ENCODE measurements around the gene FBXL4.
A peak's percentile ranks its signal among the peaks of the same experiment; 100 is the strongest.

Gene FBXL4

DNA sequence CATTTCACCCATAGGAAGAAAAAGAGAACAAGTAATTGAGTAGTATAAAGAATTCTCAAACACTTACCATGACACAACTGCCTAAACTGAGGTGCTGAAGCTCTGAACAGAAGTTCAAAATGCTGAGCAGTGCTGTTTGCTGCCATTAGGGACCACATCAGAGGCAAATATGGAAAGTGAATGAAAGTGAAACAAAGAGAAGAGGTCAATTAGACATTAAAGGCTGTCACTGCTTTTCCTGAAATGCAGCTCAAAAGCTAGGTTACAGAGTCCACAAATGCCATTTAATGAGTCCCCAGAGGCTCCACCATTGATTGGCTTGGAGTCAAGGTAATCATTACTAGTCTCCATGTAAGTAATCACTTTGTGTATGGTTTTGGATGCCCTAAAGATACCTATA, 67.3 kb downstream of the FBXL4 start:
- DNase-seq (ENCODE audit: low read depth): no peak

DNA sequence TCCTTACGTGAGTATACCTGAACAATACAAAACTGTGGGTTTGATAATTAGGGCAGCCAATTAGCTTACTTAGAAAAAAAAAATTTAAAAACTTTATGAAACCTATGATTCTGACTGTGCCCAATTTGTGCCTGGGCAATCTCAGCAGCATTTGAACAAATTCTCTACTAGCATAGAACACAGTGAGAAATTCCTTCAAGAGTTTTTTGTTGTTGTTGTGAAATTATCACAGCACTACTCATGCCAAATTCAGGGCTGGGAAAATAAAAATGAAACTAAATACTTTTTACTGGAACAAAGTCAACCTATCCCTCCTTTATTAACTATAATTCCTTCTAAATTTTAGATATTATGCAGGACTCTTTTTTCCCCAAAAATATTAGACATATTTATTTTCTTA, 70.5 kb downstream of the FBXL4 start:
- DNase-seq (ENCODE audit: low read depth): no peak

DNA sequence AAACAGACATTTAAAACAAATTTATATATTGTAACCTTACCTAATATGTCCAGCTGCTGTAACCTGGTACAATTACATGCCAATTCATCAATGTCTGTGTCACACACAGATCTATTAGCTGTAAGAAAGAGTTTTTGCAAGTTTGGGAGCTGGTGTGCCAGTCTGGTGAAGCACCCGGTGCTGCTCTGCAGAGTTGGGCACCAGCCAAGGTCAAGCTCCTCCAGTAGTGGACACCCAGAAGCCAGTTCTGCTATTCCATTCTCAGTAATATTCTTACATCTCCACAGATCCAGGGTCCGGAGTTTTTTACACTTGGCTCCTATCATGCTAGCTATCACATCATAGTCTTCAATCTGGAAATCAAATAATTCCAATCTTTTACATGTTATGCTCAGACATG, 72.4 kb downstream of the FBXL4 start:
- DNase-seq (ENCODE audit: low read depth): no peak

DNA sequence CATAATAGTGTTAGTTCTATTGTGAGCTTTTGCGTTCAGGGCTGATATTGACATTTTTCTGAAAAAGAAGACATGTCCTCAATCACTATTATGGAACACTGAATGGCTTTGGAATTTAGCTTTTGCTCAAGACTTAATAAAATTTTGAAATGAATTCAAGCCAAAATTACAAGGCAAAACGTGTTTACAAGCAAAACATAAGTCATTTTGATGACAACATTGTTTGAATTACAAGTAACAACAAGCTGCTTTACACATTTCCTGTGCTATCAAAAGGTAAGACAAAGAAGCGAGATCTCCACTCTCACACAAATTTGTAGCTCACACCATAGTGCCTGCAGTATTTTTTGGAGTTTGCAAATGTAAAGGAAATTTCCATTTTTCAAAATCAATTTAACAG, 75.9 kb downstream of the FBXL4 start:
- no peak for DNase-seq (ENCODE audit: low read depth)

DNA sequence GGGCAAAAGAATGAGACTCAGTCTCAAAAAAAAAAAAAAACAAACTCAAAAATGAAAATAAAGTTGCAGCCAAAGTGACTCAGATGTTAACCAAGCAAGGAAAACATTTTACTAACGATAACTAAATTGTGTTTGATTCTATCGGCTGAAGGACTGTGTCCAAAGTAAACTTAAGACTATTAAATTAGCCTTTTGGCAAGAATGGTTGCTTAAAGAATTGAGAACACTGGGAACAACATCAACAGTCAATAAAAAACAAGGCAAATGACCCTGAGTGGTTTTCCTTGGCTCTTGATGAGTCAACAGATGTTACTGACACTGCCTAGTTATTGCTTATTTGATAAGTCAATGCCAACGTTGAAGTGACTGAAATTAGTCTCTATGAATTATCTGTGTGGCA, 76.7 kb downstream of the FBXL4 start:
- no peak for DNase-seq (ENCODE audit: low read depth)

DNA sequence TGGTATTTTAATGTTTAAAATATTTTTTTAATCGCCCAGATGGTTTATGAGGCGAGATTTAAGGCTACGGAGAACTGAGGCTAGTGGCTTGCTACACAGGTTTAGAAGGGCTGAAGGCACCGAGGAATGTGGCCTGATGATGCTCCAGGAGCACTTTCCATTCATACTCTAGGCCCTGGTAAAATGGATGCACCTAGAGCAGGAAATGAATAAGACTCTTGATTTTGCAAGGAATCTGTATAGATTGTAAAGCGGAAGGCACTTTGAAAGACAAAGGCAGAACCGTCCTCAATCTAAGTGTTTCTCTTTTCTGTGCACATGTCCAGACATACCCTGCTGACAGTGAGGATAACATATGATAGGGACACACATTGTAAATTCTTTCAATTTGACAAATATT, 83.2 kb downstream of the FBXL4 start:
- no peak for DNase-seq (ENCODE audit: low read depth)

DNA sequence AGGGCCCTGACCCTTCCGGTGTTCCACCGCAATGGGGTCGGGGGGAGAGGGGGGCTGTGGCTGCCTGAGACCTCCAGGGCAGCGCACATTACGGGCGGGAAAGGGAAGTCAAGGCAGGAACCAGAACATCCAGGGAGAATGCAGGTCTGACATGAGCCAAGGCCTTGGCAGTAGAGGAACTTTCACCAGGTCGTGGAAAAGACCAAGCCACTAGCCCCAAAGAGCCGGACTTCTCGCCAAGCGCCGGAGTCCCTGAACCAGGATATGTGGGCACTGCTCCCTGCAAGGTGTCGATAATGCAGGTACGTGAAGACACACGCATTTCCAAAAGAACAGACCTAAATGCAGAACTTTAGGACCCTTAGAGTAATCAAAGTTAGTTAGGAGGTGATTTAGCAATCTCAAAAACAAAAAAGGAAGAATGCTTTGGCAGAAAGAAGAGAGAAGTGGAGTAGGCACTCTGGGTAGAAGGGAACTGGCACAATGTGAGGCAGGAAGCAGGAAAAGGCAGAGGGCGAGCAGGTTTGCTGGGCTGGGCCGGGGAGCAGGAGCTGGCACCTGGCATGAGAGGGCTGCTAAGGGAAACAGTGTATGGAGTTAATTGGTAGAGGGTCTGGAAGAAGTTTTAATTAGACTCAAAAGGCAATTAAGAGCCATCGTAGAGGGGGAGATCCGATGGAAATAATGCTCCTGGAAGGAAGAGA, 99.1 kb downstream of the FBXL4 start:
- DNase-seq (ENCODE audit: low read depth): no peak

DNA sequence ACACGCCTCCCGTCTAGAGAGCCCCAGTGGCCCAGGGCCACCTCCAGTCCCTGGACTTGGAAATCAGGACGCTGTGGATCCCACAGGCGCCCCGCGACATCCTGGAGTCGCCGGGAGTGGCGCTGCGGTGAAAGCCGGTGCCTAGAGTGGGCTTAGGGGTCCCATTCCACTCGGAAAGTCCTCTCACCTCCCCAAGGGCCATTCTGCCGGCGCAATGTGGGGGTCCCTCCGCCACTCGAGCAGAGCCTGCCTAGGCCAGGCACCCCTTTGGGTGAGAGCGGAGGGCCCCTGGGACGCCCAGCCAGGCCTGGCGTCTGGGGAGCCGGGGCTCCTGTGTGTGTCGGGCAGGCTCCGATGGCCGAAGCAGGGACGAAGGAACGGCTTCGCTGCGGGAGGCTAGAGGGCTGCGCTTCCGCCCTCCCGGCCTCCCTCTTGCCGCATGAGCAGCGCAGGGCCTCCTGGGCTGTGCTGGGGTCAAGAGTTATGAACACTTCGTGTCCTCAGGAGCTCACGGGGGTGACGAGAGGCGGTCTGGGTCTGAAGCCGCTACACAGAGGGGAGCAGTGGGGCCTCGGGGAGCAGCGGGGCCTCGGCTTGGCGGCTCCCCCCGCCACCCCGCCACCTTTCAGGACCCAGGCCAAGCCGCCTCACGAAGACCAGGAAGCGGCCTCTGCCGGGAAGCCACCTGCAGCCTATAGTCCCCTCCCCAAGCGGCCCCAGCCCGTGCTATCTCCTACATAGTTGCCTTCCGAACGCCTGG, 99.8 kb downstream of the FBXL4 start:
- DNase-seq (ENCODE audit: low read depth): peak; percentile 14

DNA sequence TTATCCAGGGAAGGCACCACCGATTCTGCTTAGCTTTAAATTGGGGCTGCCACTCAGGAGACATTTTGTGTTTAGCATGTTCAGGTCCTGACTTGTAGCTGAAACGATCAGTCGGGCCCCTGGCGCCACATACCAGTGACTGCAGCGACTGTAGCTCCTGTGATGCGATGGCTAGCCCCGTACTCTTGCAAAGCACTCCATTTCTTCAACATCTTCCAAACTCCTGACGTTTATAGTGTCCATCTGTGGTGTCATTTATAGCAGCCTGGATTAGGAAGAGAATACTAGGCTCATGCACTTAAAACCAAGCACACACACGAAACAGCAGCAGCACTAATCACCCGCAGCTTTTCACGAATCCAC, 100.3 kb downstream of the FBXL4 start:
- DNase-seq (ENCODE audit: low read depth): no peak

DNA sequence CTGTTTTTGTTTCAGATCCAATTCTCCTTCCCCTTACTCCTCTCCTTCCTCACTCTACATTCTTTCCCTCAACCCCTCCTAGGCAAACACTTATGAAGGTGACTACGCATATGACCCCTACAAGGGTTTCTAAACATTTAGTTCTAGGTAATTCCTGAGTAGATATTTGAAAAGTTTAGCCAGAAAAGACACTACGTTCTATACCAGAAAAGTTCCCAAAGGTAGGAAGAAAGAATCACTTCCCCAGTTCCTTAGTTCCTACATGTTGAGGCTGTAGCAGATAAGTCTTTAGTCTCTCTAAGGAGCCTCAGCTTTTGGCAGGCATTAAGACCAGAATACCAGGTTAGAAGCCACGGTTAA, 101.7 kb downstream of the FBXL4 start:
- DNase-seq (ENCODE audit: low read depth): no peak

DNA sequence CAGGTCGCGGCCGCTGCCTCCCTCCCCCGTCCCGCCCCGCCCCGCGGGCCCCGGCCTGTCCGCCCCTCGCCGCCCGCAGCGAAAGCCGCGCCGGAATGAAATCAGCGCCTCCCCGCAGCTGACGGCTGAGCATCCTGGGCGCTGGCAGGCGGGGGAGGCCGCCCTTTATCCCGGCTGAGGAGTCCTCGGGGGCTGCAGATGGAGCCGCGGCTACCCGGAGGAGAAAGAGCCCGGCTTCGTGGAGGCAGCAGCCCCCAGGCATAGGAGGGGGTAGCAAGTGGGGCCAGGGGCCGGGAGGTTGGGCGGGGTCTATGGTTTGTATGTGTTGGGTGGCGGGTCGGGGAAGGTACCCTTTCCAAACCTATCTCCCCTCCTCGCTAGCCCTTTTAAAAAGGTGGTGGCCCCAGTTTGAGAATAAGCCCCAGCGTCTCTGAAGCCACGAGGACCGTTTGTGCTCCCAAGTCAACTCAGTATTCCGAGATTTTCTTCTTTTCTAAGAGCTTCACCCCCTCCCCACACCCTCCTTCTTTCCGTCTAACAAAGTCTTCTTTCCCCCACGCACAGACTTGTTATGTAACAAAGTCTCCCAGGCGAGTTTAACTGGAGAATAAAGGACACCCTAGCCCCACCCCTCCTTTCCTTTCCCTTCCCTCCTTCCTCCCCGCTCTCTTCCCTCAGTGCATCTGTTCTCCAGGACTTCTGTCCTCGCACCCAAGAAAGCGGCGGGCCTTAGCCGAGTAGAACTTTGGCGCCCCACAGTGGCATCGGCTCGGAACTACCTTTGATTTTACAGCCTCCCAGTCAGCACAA, 102.3 kb downstream of the FBXL4 start:
- peak; percentile 86 for DNase-seq (ENCODE audit: low read depth)

DNA sequence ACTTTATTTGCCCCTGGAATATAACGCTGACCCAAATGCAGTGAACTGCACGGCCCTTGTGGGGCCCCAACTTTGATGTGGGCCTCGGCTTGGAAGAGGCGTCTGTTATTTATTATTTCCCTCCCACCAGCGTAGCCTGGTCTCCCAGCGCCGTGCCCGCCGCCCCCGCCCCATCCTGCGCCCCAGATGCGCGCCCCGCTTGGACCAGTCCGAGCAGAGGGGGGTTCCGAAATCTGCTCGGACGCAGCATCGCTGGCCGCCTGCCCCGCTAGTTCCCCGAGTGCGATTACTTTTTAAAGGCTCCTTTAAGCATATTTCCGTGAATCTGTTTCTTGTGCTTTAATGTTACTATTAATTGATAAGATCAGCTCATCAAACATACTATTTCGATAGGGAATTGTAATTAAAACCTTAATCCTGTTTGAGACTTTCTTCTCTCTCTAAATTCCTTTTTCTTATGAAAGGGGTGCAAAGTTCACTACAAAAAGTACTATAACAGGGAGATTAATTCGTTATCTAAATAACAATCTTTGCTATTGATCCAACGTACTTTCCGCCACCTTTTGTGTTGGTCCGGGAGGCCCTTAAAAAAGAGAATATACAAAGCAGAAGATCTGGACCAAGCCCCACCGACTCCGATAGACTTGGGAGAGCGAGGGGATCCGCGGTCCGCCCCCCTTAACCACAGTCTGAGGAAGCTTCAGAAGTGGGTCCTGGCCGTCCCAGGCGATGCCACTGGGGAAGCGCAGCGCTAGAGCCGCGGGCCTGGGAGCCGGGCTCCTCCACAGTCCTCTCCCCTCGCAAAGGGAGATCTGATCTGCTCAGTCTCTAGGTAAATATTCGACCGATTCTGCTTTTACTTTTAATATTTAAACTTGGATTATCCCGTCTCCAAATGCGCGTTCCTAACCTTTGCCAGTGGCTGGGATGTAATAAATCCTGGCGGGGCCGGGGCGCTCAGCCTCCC, 103.2 kb downstream of the FBXL4 start:
- peak; percentile 17 for DNase-seq (ENCODE audit: low read depth)

DNA sequence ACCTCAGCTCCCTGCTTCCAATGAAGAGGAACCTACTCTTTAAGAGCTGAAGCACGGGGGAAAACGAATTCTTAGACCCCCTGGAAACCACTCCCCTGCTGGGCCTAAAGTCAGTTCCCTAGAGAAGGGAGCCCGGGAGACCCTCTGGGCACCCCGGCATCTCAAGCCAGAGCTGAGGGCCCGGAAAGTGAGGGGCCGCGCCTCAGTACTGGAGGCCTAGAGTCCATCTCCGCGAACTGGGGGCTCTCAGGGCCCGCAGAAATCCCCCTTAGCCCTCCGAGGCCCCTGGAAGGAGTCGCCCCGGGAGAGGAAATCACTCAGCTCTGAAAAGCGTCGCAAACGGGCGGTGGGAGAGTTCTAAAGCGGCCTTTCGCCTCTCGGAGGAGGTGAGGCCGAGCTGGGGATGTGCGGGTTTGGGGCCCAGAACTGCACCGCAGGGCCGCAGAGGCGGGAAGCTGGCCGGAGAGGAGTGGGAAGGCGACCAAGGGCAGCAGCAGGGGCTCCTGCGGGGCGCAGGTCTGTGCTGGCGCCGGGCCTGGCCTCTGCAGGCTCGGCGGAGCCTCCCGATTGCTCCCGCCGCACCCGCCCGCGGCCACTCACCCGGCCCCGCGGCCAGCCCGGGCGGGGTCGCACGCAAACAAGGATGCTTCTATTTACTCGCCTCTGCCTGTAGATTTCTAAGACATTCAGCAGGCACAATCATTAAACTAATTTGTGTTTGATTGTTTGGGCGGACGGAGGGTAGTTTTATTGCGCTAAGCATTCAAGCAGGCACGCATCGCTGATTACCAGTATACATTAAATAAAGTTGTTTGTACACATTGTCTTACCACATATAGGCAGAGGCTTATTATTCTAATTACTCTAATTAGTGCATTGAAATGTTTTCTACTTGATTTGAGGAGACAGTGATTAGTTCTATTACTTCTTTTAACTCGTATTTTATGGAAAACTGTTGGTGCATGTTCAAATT, 104.2 kb downstream of the FBXL4 start:
- DNase-seq (ENCODE audit: low read depth): no peak

DNA sequence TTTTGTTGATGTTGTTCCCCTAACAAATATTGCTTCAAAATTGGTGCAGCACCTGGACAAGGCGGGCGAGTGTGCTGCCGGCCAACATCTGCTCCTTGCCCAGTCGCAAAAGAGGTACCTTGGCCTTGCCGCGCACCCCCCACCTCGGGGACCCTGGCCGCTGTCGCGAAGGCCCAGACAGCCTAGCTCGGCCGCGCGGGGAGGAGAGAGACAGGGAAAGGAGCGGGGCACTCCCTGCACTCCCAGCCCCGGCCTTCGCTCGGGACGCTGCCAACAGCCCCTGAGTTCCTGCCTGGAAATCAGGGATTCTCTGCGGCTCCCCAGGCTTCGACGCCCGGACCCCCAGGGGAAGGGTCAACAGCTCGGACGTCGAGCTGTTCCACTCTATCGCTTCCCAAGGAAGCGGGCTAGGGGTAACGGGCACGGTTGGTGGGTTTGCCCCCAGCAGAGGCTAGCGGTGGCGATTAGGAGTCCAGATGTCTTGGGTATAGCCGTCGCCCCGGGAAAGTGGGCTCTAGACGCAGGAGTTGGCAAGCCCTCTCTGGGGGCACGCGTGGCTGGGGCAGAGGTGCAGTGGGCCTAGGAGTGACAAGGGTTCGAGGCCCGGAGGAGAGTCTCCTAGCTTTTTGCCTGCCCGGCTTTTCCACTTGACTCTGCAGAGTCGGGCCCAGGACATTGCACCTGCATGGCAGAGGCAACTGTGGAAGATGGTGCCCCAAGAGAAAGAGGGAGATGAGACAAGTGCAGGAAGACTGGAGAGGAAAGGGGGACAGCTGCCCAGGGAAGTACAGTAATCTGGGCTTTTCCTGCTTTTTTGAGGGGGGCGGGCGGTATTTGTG, 105.2 kb downstream of the FBXL4 start:
- DNase-seq (ENCODE audit: low read depth): no peak

DNA sequence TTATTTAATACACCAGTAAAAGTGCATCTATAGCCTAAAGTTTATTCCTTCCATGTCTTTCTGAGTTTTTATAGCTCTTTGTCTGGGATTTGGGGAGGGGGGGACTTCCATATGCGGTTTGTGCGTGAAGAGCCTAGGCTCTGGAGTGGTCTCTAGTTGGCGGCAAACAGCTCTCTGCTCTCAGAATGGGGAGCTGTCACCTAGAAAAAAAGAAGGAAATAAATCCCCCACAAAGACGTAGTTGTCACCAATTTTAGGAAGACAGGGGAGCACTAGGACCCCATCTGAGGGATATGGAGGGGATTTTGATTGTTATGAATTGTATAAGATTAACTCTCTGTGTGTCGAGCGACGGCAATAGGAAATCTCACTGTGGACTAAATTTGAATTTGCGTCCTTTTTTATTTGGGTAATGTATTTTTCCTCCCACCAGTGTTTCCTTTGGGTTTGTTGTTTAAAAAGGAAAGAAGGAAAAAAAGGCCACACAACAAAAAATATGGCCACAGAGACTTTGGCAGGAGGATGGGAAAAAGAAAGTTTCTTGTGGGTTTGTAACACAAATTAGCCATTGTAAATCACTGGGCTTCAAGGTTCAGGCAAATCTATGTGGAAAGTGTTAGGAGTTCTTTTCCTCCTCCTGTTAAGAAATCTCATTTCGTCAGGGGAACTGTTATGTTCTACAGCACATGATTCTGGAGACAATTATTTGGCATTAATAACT, 106.0 kb downstream of the FBXL4 start:
- no peak for DNase-seq (ENCODE audit: low read depth)

DNA sequence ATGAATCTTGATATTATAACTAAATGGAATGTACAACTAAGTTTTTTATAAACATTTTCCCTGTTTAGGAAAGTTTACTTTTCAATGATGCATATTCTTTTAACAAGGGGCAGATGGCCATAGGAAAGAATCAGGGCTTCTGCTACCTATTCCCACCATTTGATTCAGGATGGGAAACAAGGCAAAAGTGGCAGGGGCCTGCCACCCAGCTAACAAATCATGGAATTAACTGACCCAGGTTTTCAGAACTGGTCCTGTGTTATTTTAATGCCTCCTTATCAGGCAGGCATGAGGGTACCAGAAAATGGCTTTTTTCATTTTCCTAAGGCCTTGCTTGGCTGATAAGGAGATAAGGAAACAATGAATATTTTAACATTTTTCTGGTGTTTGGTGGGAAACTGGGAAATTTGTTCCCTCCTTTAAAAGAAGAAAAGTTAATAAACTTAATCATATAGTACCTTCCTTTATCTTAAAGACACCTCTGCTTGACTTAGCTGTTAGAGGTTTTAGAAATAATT, 106.7 kb downstream of the FBXL4 start:
- no peak for DNase-seq (ENCODE audit: low read depth)

DNA sequence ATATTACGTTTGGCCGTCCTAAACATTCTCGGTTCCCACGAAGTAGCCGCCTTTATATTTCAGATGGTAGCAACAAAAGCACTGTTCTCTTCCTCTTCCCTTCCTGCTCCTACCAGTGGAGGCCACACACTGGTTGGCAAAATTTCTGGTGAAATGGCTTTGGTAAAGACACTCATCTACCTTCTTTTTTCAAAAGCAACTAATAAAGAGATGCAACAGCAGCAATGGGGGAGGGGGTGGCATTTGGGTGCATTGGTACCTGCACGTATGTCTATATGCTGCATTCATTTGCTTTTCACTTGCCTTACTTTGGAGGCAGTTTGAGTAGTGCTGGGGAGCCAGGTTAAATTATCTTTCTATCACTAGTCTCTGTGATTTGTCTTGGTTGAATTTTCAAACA, 107.4 kb downstream of the FBXL4 start:
- DNase-seq (ENCODE audit: low read depth): no peak

DNA sequence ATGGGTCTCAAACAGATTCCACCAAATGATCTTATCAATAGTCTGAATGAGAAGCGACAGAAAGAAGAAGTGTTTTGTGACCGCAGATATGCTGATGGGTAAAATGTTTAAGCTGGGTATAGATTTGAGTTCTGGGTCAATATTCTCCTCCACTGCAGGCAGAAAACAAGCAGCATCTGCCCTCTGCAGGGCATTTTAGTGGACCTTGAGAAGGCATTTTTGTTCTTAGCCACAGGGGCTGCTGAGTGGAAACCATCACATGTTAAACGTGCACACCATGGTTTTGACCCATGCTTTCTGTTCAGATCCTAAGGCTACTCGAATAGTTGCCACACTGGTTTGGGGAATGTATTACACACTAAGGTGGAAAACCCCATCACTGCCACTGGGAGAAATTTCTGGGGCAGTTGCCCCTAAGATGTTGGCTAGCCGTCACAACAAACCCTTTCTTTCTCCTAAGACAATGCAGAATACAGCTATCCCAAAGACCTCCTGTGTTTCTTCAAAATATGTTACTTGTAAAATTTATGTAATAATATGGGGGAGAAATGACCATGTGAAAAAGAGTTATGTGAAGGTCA, 107.9 kb downstream of the FBXL4 start:
- DNase-seq (ENCODE audit: low read depth): peak; percentile 39

DNA sequence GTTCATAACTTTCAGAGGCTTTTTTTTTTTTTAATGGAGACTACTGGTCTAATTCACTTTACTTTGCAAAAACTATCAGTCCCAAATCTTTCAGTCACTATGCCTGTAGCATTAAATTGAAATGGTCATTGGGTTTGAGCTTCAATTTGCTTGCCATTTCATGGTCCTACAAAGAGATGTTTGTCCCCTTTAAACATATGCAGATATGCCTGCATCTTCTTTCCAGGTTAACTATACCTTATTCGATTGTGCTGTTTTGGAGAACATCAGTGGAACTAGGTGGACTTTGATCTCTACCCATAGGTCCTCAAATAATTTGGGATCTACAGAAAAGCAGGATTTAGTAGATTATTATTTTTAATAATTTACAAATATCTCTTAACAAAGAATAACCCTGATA, 108.8 kb downstream of the FBXL4 start:
- DNase-seq (ENCODE audit: low read depth): no peak

Data from ELR (cell line).